ENCODE measurements around the gene CBX8. TPM values are rescaled to one million over a fixed set of nuclear protein-coding genes. Genes with fewer than 3 reads are reported as not detected.
A peak's percentile ranks its signal among the peaks of the same experiment; 100 is the strongest.

CBX8 gene
- polyA plus RNA-seq, 1 donor: 10.3 TPM

GRCh38 chr17:79841369-79842135 lies 44.7 kb upstream of the CBX8 start:
- Histone ChIP-seq H3K9me3 (ENCODE audit: control insufficient read depth, low read depth, low read length) (peaks cover 28% of the 10 kb centered on the region), H3K4me3 (ENCODE audit: low read length) (peak overlapping the region; percentile 1), H3K4me1 (ENCODE audit: control insufficient read depth, insufficient read depth, low read length) (peaks cover 57% of the 10 kb centered on the region), H3K36me3 (ENCODE audit: control insufficient read depth, insufficient read depth, low read length) (peaks cover 6% of the 10 kb centered on the region), H3K27me3 (ENCODE audit: control insufficient read depth, insufficient read depth, low read length) (peaks cover 41% of the 10 kb centered on the region), H3K27ac (ENCODE audit: low read length) (no peak overlapping the region)
- peak in 1 of 2 donors; percentile 71 for DNase-seq
- no CpG with 5 or more reads among the region's 55 CpGs for WGBS (ENCODE audit: insufficient coverage, low lambda C conversion rate)

GRCh38 chr17:79840989-79841286 lies 44.1 kb upstream of the CBX8 start:
- H3K4me1 ChIP-seq (ENCODE audit: control insufficient read depth, insufficient read depth, low read length): peaks cover 57% of the 10 kb centered on the region
- WGBS (ENCODE audit: insufficient coverage, low lambda C conversion rate): no CpG with 5 or more reads among the region's 19 CpGs
- peaks cover 41% of the 10 kb centered on the region for H3K27me3 ChIP-seq (ENCODE audit: control insufficient read depth, insufficient read depth, low read length)
- H3K36me3 ChIP-seq (ENCODE audit: control insufficient read depth, insufficient read depth, low read length): peaks cover 8% of the 10 kb centered on the region
- H3K27ac ChIP-seq (ENCODE audit: low read length): no peak overlapping the region
- DNase-seq: no peak
- no peak overlapping the region for H3K4me3 ChIP-seq (ENCODE audit: low read length)
- H3K9me3 ChIP-seq (ENCODE audit: control insufficient read depth, low read depth, low read length): peaks cover 28% of the 10 kb centered on the region

GRCh38 chr17:79840269-79840988 lies 43.6 kb upstream of the CBX8 start:
- WGBS (ENCODE audit: insufficient coverage, low lambda C conversion rate): no CpG with 5 or more reads among the region's 74 CpGs
- Histone ChIP-seq H3K4me1 (ENCODE audit: control insufficient read depth, insufficient read depth, low read length) (peaks cover 57% of the 10 kb centered on the region), H3K36me3 (ENCODE audit: control insufficient read depth, insufficient read depth, low read length) (peaks cover 13% of the 10 kb centered on the region), H3K27me3 (ENCODE audit: control insufficient read depth, insufficient read depth, low read length) (peaks cover 41% of the 10 kb centered on the region), H3K27ac (ENCODE audit: low read length) (peak overlapping the region; percentile 16), H3K9me3 (ENCODE audit: control insufficient read depth, low read depth, low read length) (peaks cover 28% of the 10 kb centered on the region), H3K4me3 (ENCODE audit: low read length) (peak overlapping the region; percentile 36)
- peak; percentile 73 to 91 for DNase-seq

- whole genome bisulfite sequencing (ENCODE audit: insufficient coverage, low lambda C conversion rate): no CpG with 5 or more reads among the region's 103 CpGs
- H3K27ac ChIP-seq (ENCODE audit: low read length): peak within 1 kb of the TSS; percentile 71
- H3K27me3 ChIP-seq (ENCODE audit: control insufficient read depth, insufficient read depth, low read length): peaks cover 41% of the 10 kb centered on the region
Observed at GRCh38 chr17:79839356-79840268, 42.7 kb upstream of the CBX8 start, which contains the start of gene CBX4. CBX4 (minus strand) TSS chr17:79839440; CDS start chr17:79839251, 189 bp downstream.

GRCh38 chr17:79838522-79839274 lies 41.8 kb upstream of the CBX8 start:
- peaks cover 39% of the 10 kb centered on the region for H3K27me3 ChIP-seq (ENCODE audit: control insufficient read depth, insufficient read depth, low read length)
- H3K4me1 ChIP-seq (ENCODE audit: control insufficient read depth, insufficient read depth, low read length): peaks cover 53% of the 10 kb centered on the region
- peaks cover 44% of the 10 kb centered on the region for H3K9me3 ChIP-seq (ENCODE audit: control insufficient read depth, low read depth, low read length)
- DNase-seq: peak in 1 of 2 donors; percentile 67
- peak overlapping the region; percentile 71 for H3K27ac ChIP-seq (ENCODE audit: low read length)
- H3K36me3 ChIP-seq (ENCODE audit: control insufficient read depth, insufficient read depth, low read length): peaks cover 30% of the 10 kb centered on the region
- no CpG with 5 or more reads among the region's 67 CpGs for WGBS (ENCODE audit: insufficient coverage, low lambda C conversion rate)
- H3K4me3 ChIP-seq (ENCODE audit: low read length): peak overlapping the region; percentile 65

More at GRCh38 chr17:79839356-79840268, 42.7 kb upstream of the CBX8 start, which contains the start of gene CBX4:
- Histone ChIP-seq H3K4me3 (ENCODE audit: low read length) (peak within 1 kb of the TSS; percentile 65), H3K4me1 (ENCODE audit: control insufficient read depth, insufficient read depth, low read length) (peaks cover 54% of the 10 kb centered on the region), H3K36me3 (ENCODE audit: control insufficient read depth, insufficient read depth, low read length) (peaks cover 21% of the 10 kb centered on the region), H3K9me3 (ENCODE audit: control insufficient read depth, low read depth, low read length) (peaks cover 34% of the 10 kb centered on the region)
- DNase-seq: peak; percentile 95 to 96

GRCh38 chr17:79837888-79838521 lies 41.1 kb upstream of the CBX8 start:
- DNase-seq: peak in 1 of 2 donors; percentile 52
- Histone ChIP-seq H3K4me1 (ENCODE audit: control insufficient read depth, insufficient read depth, low read length) (peaks cover 57% of the 10 kb centered on the region), H3K9me3 (ENCODE audit: control insufficient read depth, low read depth, low read length) (peaks cover 46% of the 10 kb centered on the region), H3K4me3 (ENCODE audit: low read length) (peak overlapping the region; percentile 65), H3K27ac (ENCODE audit: low read length) (peak overlapping the region; percentile 71), H3K27me3 (ENCODE audit: control insufficient read depth, insufficient read depth, low read length) (peaks cover 32% of the 10 kb centered on the region), H3K36me3 (ENCODE audit: control insufficient read depth, insufficient read depth, low read length) (peaks cover 35% of the 10 kb centered on the region)
- 17% methylated on average over 3 of the region's 30 CpGs for WGBS (ENCODE audit: insufficient coverage, low lambda C conversion rate)

GRCh38 chr17:79836972-79837887 lies 40.4 kb upstream of the CBX8 start:
- H3K4me1 ChIP-seq (ENCODE audit: control insufficient read depth, insufficient read depth, low read length): peaks cover 54% of the 10 kb centered on the region
- H3K4me3 ChIP-seq (ENCODE audit: low read length): peak overlapping the region; percentile 65
- peaks cover 37% of the 10 kb centered on the region for H3K36me3 ChIP-seq (ENCODE audit: control insufficient read depth, insufficient read depth, low read length)
- H3K9me3 ChIP-seq (ENCODE audit: control insufficient read depth, low read depth, low read length): peaks cover 47% of the 10 kb centered on the region
- peak overlapping the region; percentile 71 for H3K27ac ChIP-seq (ENCODE audit: low read length)
- H3K27me3 ChIP-seq (ENCODE audit: control insufficient read depth, insufficient read depth, low read length): peaks cover 24% of the 10 kb centered on the region
- DNase-seq: peak; percentile 86 to 87
- no CpG with 5 or more reads among the region's 41 CpGs for WGBS (ENCODE audit: insufficient coverage, low lambda C conversion rate)

- H3K4me1 ChIP-seq (ENCODE audit: control insufficient read depth, insufficient read depth, low read length): peaks cover 51% of the 10 kb centered on the region
- H3K36me3 ChIP-seq (ENCODE audit: control insufficient read depth, insufficient read depth, low read length): peaks cover 37% of the 10 kb centered on the region
- peak in 1 of 2 donors; percentile 44 for DNase-seq
- WGBS (ENCODE audit: insufficient coverage, low lambda C conversion rate): no CpG with 5 or more reads among the region's 18 CpGs
- peaks cover 17% of the 10 kb centered on the region for H3K27me3 ChIP-seq (ENCODE audit: control insufficient read depth, insufficient read depth, low read length)
- H3K4me3 ChIP-seq (ENCODE audit: low read length): peak overlapping the region; percentile 65
- peaks cover 40% of the 10 kb centered on the region for H3K9me3 ChIP-seq (ENCODE audit: control insufficient read depth, low read depth, low read length)
- peak overlapping the region; percentile 71 for H3K27ac ChIP-seq (ENCODE audit: low read length)
Observed at GRCh38 chr17:79836510-79836971, 39.7 kb upstream of the CBX8 start.

Data from large intestine (tissue), 3 donors.